Measurements from ENCODE around the gene PLCD3.
A peak's percentile ranks its signal among the peaks of the same experiment; 100 is the strongest.

Gene PLCD3

GRCh38 chr17:45149037-45149668 lies 16.8 kb upstream of the PLCD3 start:
- DNase-seq = peak; percentile 76

GRCh38 chr17:45148183-45149036 lies 16.1 kb upstream of the PLCD3 start, which contains the start of gene HEXIM1:
Gene HEXIM1, plus strand, starts transcription at chr17:45148475. Its CDS starts 716 bp downstream, at chr17:45149191.
- peak; percentile 99 for DNase-seq

GRCh38 chr17:45147581-45148182 lies 15.4 kb upstream of the PLCD3 start:
- peak; percentile 90 for DNase-seq

- no peak for DNase-seq
Measured at GRCh38 chr17:45146890-45147580, 14.7 kb upstream of the PLCD3 start.

- DNase-seq = no peak
Measured at GRCh38 chr17:45146592-45146889, 14.2 kb upstream of the PLCD3 start.

GRCh38 chr17:45146166-45146565 lies 13.9 kb upstream of the PLCD3 start:
- DNase-seq = no peak

- DNase-seq = no peak
Measured at GRCh38 chr17:45145035-45145389, 12.7 kb upstream of the PLCD3 start.

GRCh38 chr17:45144199-45145034 lies 12.1 kb upstream of the PLCD3 start:
- peak; percentile 28 for DNase-seq

- no peak for DNase-seq
Measured at GRCh38 chr17:45143767-45144198, 11.5 kb upstream of the PLCD3 start.

GRCh38 chr17:45143094-45143670 lies 10.9 kb upstream of the PLCD3 start:
- no peak for DNase-seq

- DNase-seq = no peak
Measured at GRCh38 chr17:45139533-45139920, 7.2 kb upstream of the PLCD3 start.

- no peak for DNase-seq
Measured at GRCh38 chr17:45138911-45139532, 6.7 kb upstream of the PLCD3 start.

- DNase-seq = no peak
Measured at GRCh38 chr17:45137561-45138305, 5.4 kb upstream of the PLCD3 start.

GRCh38 chr17:45136846-45137560 lies 4.7 kb upstream of the PLCD3 start:
- DNase-seq = no peak

- no peak for DNase-seq
Measured at GRCh38 chr17:45135978-45136791, 3.9 kb upstream of the PLCD3 start.

GRCh38 chr17:45135192-45135977 lies 3.1 kb upstream of the PLCD3 start, which contains the start of gene ACBD4:
Gene ACBD4, plus strand, starts transcription at chr17:45135687. Its CDS starts 458 bp downstream, at chr17:45136145.
- DNase-seq = peak; percentile 98

GRCh38 chr17:45132572-45133463 lies 503 bp upstream of the PLCD3 start:
- DNase-seq = peak; percentile 74
